Measurements from ENCODE around the gene BEGAIN.

BEGAIN gene

DNA sequence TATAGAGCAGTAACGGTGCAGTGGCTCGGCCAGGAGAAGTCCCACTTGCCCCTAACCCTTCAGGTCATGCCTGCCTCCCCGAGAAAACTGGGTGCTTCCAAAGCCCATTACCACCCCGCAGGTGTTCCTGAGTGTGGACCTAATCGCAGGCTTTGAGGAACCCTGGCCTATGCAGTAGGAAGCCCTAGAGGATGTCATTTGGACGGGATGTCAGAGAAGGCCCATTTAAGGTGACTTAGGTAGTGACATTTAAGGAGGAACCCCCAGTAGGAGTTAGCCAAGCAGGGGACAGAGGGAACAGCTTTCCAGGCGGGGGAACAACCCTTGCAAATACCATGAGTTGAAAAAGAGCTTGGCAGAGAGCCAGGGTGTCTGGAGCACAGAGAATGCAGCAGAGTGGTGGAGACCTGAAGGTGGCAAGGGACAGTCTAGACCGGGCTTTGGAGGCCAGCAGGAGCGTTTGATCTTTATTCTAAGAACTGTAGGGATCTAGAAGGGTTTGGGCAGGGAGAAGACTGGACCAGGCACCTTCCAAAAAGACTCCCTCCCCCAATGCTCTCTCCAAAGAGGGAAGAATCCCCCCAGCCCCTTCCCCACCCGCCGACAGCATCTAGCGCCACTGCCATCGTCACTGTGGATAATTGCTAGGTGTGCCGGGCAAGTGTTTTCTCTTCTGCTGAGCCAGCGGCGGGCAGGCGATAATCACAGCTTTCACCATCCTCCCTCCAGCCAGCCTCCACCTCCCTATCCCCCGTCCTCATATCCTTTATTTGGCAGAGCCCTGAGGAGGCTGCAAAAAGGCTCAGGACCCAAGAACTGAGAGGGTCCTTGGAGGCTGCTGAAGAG is 33.3 kb upstream of the BEGAIN start:
- TF ChIP-seq EZH2 (IDR thresholded peaks at IDR 0.05; ENCODE audit: borderline replicate concordance, low read depth, low read length, severe bottlenecking), result no peak
- no peak for TF ChIP-seq CTCF (IDR thresholded peaks at IDR 0.05; ENCODE audit: borderline replicate concordance, extremely low read depth, low read length, poor library complexity, severe bottlenecking)
- H3K27ac ChIP-seq (ENCODE audit: low read length), result 0 out of 2 replicates have a peak overlapping the region, but pooled peaks have one; percentile 35
- H3K79me2 ChIP-seq (ENCODE audit: insufficient read depth, low read length), result no peaks in the 10 kb centered on the region
- H3K9me3 ChIP-seq (ENCODE audit: insufficient read depth, low read length, severe bottlenecking), result no peaks in the 10 kb centered on the region
- H3K27me3 ChIP-seq (ENCODE audit: insufficient read depth, low read length, poor library complexity), result no peaks in the 10 kb centered on the region
- H3K36me3 ChIP-seq (ENCODE audit: insufficient read depth, low read length), result no peaks in the 10 kb centered on the region
- no peaks in the 10 kb centered on the region for H4K20me1 ChIP-seq (ENCODE audit: insufficient read depth, low read length)
- H3K9ac ChIP-seq (ENCODE audit: low read depth, low read length), result no peak overlapping the region
- H2AFZ ChIP-seq (ENCODE audit: low read depth, low read length), result no peak overlapping the region
- no peak overlapping the region for H3K4me2 ChIP-seq (ENCODE audit: insufficient read depth, low read length)
- DNase-seq (no peak), ATAC-seq (ENCODE audit: insufficient read depth, low read depth) (no peak)
- H3K4me3 ChIP-seq (ENCODE audit: low read depth in 1 of 2, low read length in 2 of 2), result no peak overlapping the region
- H3K4me1 ChIP-seq (ENCODE audit: insufficient read depth, low read length), result peaks cover 39% of the 10 kb centered on the region

DNA sequence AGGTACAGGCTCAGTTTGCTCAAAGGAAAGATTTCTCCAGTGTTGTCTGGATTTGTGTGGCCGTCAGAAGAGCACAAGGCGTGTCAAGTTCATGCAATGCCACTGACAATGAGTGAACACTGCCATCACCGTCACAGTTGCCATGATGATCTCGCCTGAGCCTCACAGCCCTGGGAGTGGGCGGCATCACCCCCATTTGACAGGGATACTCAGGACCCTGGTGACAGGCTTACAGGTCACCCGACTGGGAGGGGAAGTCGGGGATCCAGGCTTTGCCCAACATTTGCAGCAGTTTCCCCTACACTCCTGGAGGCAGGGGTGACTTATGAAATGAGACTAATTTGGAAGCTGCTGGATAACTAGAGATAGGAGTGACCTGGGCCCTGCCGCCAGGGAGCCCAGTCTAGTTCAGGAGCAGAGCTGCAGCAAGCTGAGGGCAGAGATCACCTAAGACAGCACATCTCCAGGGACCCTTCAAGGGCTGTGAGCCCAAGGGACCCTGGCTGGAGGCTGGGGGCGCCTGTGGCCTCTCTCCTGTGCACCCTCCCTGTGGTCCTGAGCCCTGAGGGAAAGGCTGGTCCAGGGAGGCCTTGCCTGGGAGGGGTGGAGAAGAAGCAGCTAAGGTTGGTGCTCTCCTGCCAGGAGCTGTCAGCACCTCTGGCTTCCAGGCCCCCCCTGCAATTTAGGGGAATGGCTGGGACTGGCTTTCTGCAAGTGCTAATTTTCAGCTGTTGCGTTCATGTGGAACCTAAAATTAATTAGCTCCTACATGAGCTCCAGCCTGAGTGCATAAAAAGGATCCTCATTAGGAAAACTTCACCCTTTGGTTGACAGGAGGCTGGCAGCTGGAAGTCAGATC is 32.4 kb upstream of the BEGAIN start:
- no peak overlapping the region for H3K4me2 ChIP-seq (ENCODE audit: insufficient read depth, low read length)
- H3K9me3 ChIP-seq (ENCODE audit: insufficient read depth, low read length, severe bottlenecking), result no peaks in the 10 kb centered on the region
- no peaks in the 10 kb centered on the region for H3K27me3 ChIP-seq (ENCODE audit: insufficient read depth, low read length, poor library complexity)
- H3K4me3 ChIP-seq (ENCODE audit: low read depth in 1 of 2, low read length in 2 of 2), result no peak overlapping the region
- H2AFZ ChIP-seq (ENCODE audit: low read depth, low read length), result no peak overlapping the region
- no peak for TF ChIP-seq EZH2 (IDR thresholded peaks at IDR 0.05; ENCODE audit: borderline replicate concordance, low read depth, low read length, severe bottlenecking)
- no peak for TF ChIP-seq CTCF (IDR thresholded peaks at IDR 0.05; ENCODE audit: borderline replicate concordance, extremely low read depth, low read length, poor library complexity, severe bottlenecking)
- no peak overlapping the region; the same call in 1 of the 2 replicates for H3K9ac ChIP-seq (ENCODE audit: low read depth, low read length)
- peaks cover 39% of the 10 kb centered on the region for H3K4me1 ChIP-seq (ENCODE audit: insufficient read depth, low read length)
- H3K36me3 ChIP-seq (ENCODE audit: insufficient read depth, low read length), result no peaks in the 10 kb centered on the region
- no peaks in the 10 kb centered on the region for H3K79me2 ChIP-seq (ENCODE audit: insufficient read depth, low read length)
- DNase-seq, result no peak
- no peaks in the 10 kb centered on the region for H4K20me1 ChIP-seq (ENCODE audit: insufficient read depth, low read length)
- ATAC-seq (ENCODE audit: insufficient read depth, low read depth), result no peak
- H3K27ac ChIP-seq (ENCODE audit: low read length), result peak overlapping the region; percentile 80

DNA sequence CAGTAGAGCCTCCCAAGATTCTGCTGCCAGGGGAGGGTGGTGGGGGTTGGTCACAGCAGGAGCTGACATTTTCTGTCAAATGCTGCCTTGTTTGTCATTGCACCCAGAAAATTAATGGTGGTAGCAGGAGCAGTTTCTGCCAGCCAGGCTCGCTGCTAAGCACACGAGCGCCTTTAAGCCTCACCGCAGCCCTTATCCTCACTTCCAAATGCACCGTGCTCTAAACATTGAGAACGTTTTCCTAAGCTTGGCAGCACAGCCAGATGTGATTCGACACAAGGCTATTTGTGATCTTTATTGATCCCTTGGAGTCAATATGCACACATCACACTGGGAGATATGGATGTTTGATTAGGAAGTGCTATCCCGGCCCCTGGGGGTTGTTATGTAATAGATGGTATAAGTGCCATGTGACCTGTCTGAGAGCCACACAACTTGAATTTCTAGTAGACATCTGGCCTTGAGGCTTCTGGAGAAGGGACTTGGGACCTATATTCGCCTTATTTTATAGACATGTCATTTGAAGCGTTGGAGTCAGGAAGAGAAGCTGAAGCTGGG is 31.6 kb upstream of the BEGAIN start:
- no peak for TF ChIP-seq EZH2 (IDR thresholded peaks at IDR 0.05; ENCODE audit: borderline replicate concordance, low read depth, low read length, severe bottlenecking)
- TF ChIP-seq CTCF (IDR thresholded peaks at IDR 0.05; ENCODE audit: borderline replicate concordance, extremely low read depth, low read length, poor library complexity, severe bottlenecking), result no peak
- Histone ChIP-seq H3K36me3 (ENCODE audit: insufficient read depth, low read length) (no peaks in the 10 kb centered on the region), H3K27me3 (ENCODE audit: insufficient read depth, low read length, poor library complexity) (no peaks in the 10 kb centered on the region), H3K4me2 (ENCODE audit: insufficient read depth, low read length) (no peak overlapping the region), H3K4me1 (ENCODE audit: insufficient read depth, low read length) (peaks cover 39% of the 10 kb centered on the region), H4K20me1 (ENCODE audit: insufficient read depth, low read length) (no peaks in the 10 kb centered on the region), H3K27ac (ENCODE audit: low read length) (peak overlapping the region; percentile 80), H2AFZ (ENCODE audit: low read depth, low read length) (no peak overlapping the region), H3K4me3 (ENCODE audit: low read depth in 1 of 2, low read length in 2 of 2) (no peak overlapping the region), H3K79me2 (ENCODE audit: insufficient read depth, low read length) (no peaks in the 10 kb centered on the region), H3K9ac (ENCODE audit: low read depth, low read length) (no peak overlapping the region), H3K9me3 (ENCODE audit: insufficient read depth, low read length, severe bottlenecking) (no peaks in the 10 kb centered on the region)
- ATAC-seq (ENCODE audit: insufficient read depth, low read depth), result no peak
- DNase-seq, result no peak

All from DND-41 (cell line).